Osteocyte (in vitro differentiated cells): Measurements from ENCODE around the gene RNF121. TPM values are rescaled to one million over a fixed set of nuclear protein-coding genes. Genes with fewer than 3 reads are reported as not detected.

Experiments
- DNase-seq: peaks from one replicate; pipeline ENCODE4 v3.0.0; 2021; ENCODE audit warnings: mixed read lengths; ENCODE audit not compliant: unreplicated experiment; ENCODE audit errors: extremely low spot score
- H3K27ac Mint-ChIP-seq: one replicate; pipeline ENCODE4 v1.8.0; 2021; ENCODE audit warnings: mild to moderate bottlenecking, mixed read lengths; ENCODE audit not compliant: unreplicated experiment
- H3K27me3 Mint-ChIP-seq: one replicate; pipeline ENCODE4 v1.8.0; 2021; ENCODE audit warnings: mixed read lengths; ENCODE audit not compliant: unreplicated experiment
- H3K36me3 Mint-ChIP-seq: one replicate; pipeline ENCODE4 v1.8.0; 2021; ENCODE audit warnings: mixed read lengths; ENCODE audit not compliant: unreplicated experiment
- H3K4me1 Mint-ChIP-seq: one replicate; pipeline ENCODE4 v1.8.0; 2021; ENCODE audit warnings: mixed read lengths; ENCODE audit not compliant: unreplicated experiment
- H3K4me3 Mint-ChIP-seq: one replicate; pipeline ENCODE4 v1.8.0; 2021; ENCODE audit warnings: mild to moderate bottlenecking, moderate library complexity, mixed read lengths; ENCODE audit not compliant: unreplicated experiment
- H3K9me3 Mint-ChIP-seq: one replicate; pipeline ENCODE4 v1.8.0; 2021; ENCODE audit warnings: mixed read lengths; ENCODE audit not compliant: unreplicated experiment
- CTCF ChIP-seq: fragments of 200-600 bp; sonication (generic); IDR thresholded peaks from 2 replicates; pipeline ENCODE4 v1.5.0; 2021; ENCODE audit warnings: antibody characterized with exemption, mild to moderate bottlenecking, moderate library complexity
- total RNA-seq: library from RNA; stranded (reverse); gene quantifications from 2 replicates; pipeline ENCODE4 v1.2.1, GENCODE V29; 2021

RNF121 gene
- total RNA-seq, 1 donor from 2014 or later: 44.9 TPM

- TF ChIP-seq CTCF: no peak
- Mint-ChIP-seq H3K4me1 (no peaks in the 10 kb centered on the region), H3K27ac (no peak overlapping the region), H3K27me3 (no peaks in the 10 kb centered on the region), H3K9me3 (no peaks in the 10 kb centered on the region), H3K36me3 (peaks cover 22% of the 10 kb centered on the region), H3K4me3 (no peak overlapping the region)
- no peak for DNase-seq
Observed at GRCh38 chr11:71971680-71972079, 42.8 kb downstream of the RNF121 start.

- Mint-ChIP-seq H3K4me1 (no peaks in the 10 kb centered on the region), H3K9me3 (no peaks in the 10 kb centered on the region), H3K36me3 (peaks cover 17% of the 10 kb centered on the region), H3K27ac (no peak overlapping the region), H3K4me3 (no peak overlapping the region), H3K27me3 (no peaks in the 10 kb centered on the region)
- no peak for DNase-seq
- no peak for TF ChIP-seq CTCF
Observed at GRCh38 chr11:71976551-71976950, 47.7 kb downstream of the RNF121 start.

GRCh38 chr11:71977090-71977489 lies 48.2 kb downstream of the RNF121 start:
- Mint-ChIP-seq H3K27ac (no peak overlapping the region), H3K36me3 (peaks cover 12% of the 10 kb centered on the region), H3K9me3 (no peaks in the 10 kb centered on the region), H3K27me3 (no peaks in the 10 kb centered on the region), H3K4me1 (no peaks in the 10 kb centered on the region), H3K4me3 (no peak overlapping the region)
- no peak for TF ChIP-seq CTCF
- no peak for DNase-seq

GRCh38 chr11:71977743-71978418 lies 49.0 kb downstream of the RNF121 start:
- no peaks in the 10 kb centered on the region for H3K4me1 Mint-ChIP-seq
- no peaks in the 10 kb centered on the region for H3K27me3 Mint-ChIP-seq
- TF ChIP-seq CTCF: peak; percentile 78
- DNase-seq: no peak
- H3K27ac Mint-ChIP-seq: no peak overlapping the region
- no peaks in the 10 kb centered on the region for H3K9me3 Mint-ChIP-seq
- no peak overlapping the region for H3K4me3 Mint-ChIP-seq
- peaks cover 15% of the 10 kb centered on the region for H3K36me3 Mint-ChIP-seq

- DNase-seq: no peak
- Mint-ChIP-seq H3K4me3 (no peak overlapping the region), H3K4me1 (no peaks in the 10 kb centered on the region), H3K9me3 (no peaks in the 10 kb centered on the region), H3K36me3 (peaks cover 19% of the 10 kb centered on the region), H3K27me3 (no peaks in the 10 kb centered on the region), H3K27ac (no peak overlapping the region)
- no peak for TF ChIP-seq CTCF
Observed at GRCh38 chr11:71979094-71979493, 50.2 kb downstream of the RNF121 start.
